MCF 10A (cell line): ENCODE data around the gene TSEN54. TPM values are rescaled to one million over a fixed set of nuclear protein-coding genes. Genes with fewer than 3 reads are reported as not detected.

Source experiments
- BruUV-seq: library from RNA; stranded (reverse); fragments of 400-500 nt; replicated peaks from 2 replicates; lab custom pipeline; 2021; lab: Mats Ljungman, UMichigan
- CTCF ChIA-PET: fragments of 300-600 bp; sonication (Branson Sonifier 250); formaldehyde crosslinking; extraction: SDS; loops from one replicate; lab custom pipeline; 2021; ENCODE audit warnings: antibody characterized with exemption, inconsistent platforms; lab: Yijun Ruan, JAX
- POLR2A ChIA-PET: fragments of 300-600, 350-650 bp; sonication (Branson Sonifier 250); formaldehyde crosslinking; extraction: SDS; loops from one replicate; lab custom pipeline; 2020; ENCODE audit warnings: antibody characterized with exemption, inconsistent platforms; lab: Yijun Ruan, JAX
- DNase-seq: peaks from one replicate; pipeline ENCODE4 v3.0.0-alpha.2; 2018; ENCODE audit not compliant: unreplicated experiment
- H3K27ac Mint-ChIP-seq: one replicate; pipeline ENCODE4 v1.8.0; 2022; ENCODE audit warnings: mild to moderate bottlenecking, low read depth, mixed read lengths; ENCODE audit not compliant: unreplicated experiment
- H3K27me3 Mint-ChIP-seq: one replicate; pipeline ENCODE4 v1.8.0; 2022; ENCODE audit warnings: mixed read lengths; ENCODE audit not compliant: insufficient read depth, unreplicated experiment
- H3K36me3 Mint-ChIP-seq: one replicate; pipeline ENCODE4 v1.8.0; 2022; ENCODE audit warnings: mild to moderate bottlenecking, moderate library complexity, mixed read lengths; ENCODE audit not compliant: insufficient read depth, unreplicated experiment
- H3K4me1 Mint-ChIP-seq: one replicate; pipeline ENCODE4 v1.8.0; 2022; ENCODE audit warnings: mixed read lengths; ENCODE audit not compliant: insufficient read depth, unreplicated experiment
- H3K4me3 Mint-ChIP-seq: one replicate; pipeline ENCODE4 v1.8.0; 2022; ENCODE audit warnings: mild to moderate bottlenecking, moderate library complexity, mixed read lengths; ENCODE audit not compliant: unreplicated experiment
- H3K9me3 Mint-ChIP-seq: one replicate; pipeline ENCODE4 v1.8.0; 2022; ENCODE audit warnings: mixed read lengths; ENCODE audit not compliant: unreplicated experiment
- CTCF ChIP-seq: fragments of 200-600 bp; IDR thresholded peaks from one replicate; pipeline ENCODE4 v1.8.0; 2022; ENCODE audit warnings: antibody characterized with exemption, mild to moderate bottlenecking; ENCODE audit not compliant: unreplicated experiment
- intact Hi-C: fragments of 100-400 bp; cut with micrococcal nuclease; formaldehyde crosslinking; loops from 2 replicates; pipeline ENCODE4 v1.14.1; 2022
- total RNA-seq: library from RNA; stranded (reverse); gene quantifications from 2 replicates; pipeline ENCODE4 v1.2.3, GENCODE V29; 2022

TSEN54 gene
- total RNA-seq, 1 experiment from 2014 or later: 13.3 TPM

- peak overlapping the region; percentile 81 for H3K4me3 Mint-ChIP-seq
- H3K9me3 Mint-ChIP-seq: no peaks in the 10 kb centered on the region
- BruUV-seq: no TSS peak
- H3K4me1 Mint-ChIP-seq: peaks cover 16% of the 10 kb centered on the region
- TF ChIP-seq CTCF: no peak
- no peaks in the 10 kb centered on the region for H3K27me3 Mint-ChIP-seq
- peaks cover 43% of the 10 kb centered on the region for H3K36me3 Mint-ChIP-seq
- DNase-seq: peak; percentile 82
- POLR2A ChIA-PET: interaction anchor here (0.6 to 1.5 kb wide), 4 partner anchors 58 to 245 kb away, joined by 3 to 6 read pairs (median 3); partner anchors contain the start of gene TMEM94
- intact Hi-C loops: loop anchor here (2.0 kb wide), 1 partner anchor 88 kb away; no protein-coding TSS in a partner anchor
- CTCF ChIA-PET: interaction anchor here (0.6 to 1.0 kb wide), 4 partner anchors 10 to 118 kb away, joined by 3 to 4 read pairs (median 3); no protein-coding TSS in a partner anchor
- H3K27ac Mint-ChIP-seq: no peak overlapping the region
These were observed 1.9 kb upstream of the TSEN54 start for GRCh38 chr17:75514299-75514918.

GRCh38 chr17:75514919-75515495 is 1.3 kb upstream of the TSEN54 start:
- H3K27me3 Mint-ChIP-seq: no peaks in the 10 kb centered on the region
- peak overlapping the region; percentile 81 for H3K4me3 Mint-ChIP-seq
- no peak for TF ChIP-seq CTCF
- intact Hi-C loops: loop anchor here (2.0 kb wide), 1 partner anchor 88 kb away; no protein-coding TSS in a partner anchor
- H3K4me1 Mint-ChIP-seq: peaks cover 11% of the 10 kb centered on the region
- ChIA-PET CTCF (interaction anchor here (0.6 to 1.0 kb wide), 4 partner anchors 9 to 118 kb away, joined by 3 to 4 read pairs (median 3); no protein-coding TSS in a partner anchor), POLR2A (interaction anchor here (0.6 to 1.5 kb wide), 4 partner anchors 59 to 245 kb away, joined by 3 to 6 read pairs (median 3); partner anchors contain the start of gene TMEM94)
- no peak overlapping the region for H3K27ac Mint-ChIP-seq
- BruUV-seq: no TSS peak
- no peaks in the 10 kb centered on the region for H3K9me3 Mint-ChIP-seq
- no peak for DNase-seq
- H3K36me3 Mint-ChIP-seq: peaks cover 44% of the 10 kb centered on the region

GRCh38 chr17:75515496-75516254 is 653 bp upstream of the TSEN54 start, which contains the start of gene CASKIN2:
Gene CASKIN2 (minus strand): TSS chr17:75515537. CDS start chr17:75513804, 1,733 bp downstream.
- intact Hi-C loops: loop anchor here (2.0 kb wide), 3 partner anchors 73 to 241 kb away; no protein-coding TSS in a partner anchor
- Mint-ChIP-seq H3K4me3 (peak within 1 kb of the TSS; percentile 81), H3K27ac (no peak within 1 kb of the TSS), H3K9me3 (no peaks in the 10 kb centered on the region), H3K4me1 (peaks cover 11% of the 10 kb centered on the region), H3K27me3 (no peaks in the 10 kb centered on the region), H3K36me3 (peaks cover 47% of the 10 kb centered on the region)
- no TSS peak for BruUV-seq
- peak; percentile 96 for TF ChIP-seq CTCF
- DNase-seq: peak; percentile 91
- ChIA-PET POLR2A (interaction anchor here (1.0 to 2.5 kb wide), 14 partner anchors 11 to 362 kb away, joined by 3 to 54 read pairs (median 4); partner anchors contain the start of genes GGA3, LLGL2, MRPS7 and RECQL5), CTCF (interaction anchor here (0.7 to 1.6 kb wide), 12 partner anchors 9 to 117 kb away, joined by 3 to 12 read pairs (median 3); partner anchors contain the start of genes LLGL2 and SMIM5)
